ENCODE results near the gene CHRNB2.
A peak's percentile ranks its signal among the peaks of the same experiment; 100 is the strongest.

Gene CHRNB2

GRCh38 chr1:154582885-154583284, 15.3 kb downstream of the CHRNB2 start:
- Histone ChIP-seq H3K9ac (no peak overlapping the region), H3K4me3 (ENCODE audit: low read depth, low read length) (no peak overlapping the region), H3K36me3 (ENCODE audit: control insufficient read depth, insufficient read depth, low read length) (no peaks in the 10 kb centered on the region), H3K27me3 (ENCODE audit: control insufficient read depth, insufficient read depth, low read length) (no peaks in the 10 kb centered on the region), H3K4me1 (peaks cover 29% of the 10 kb centered on the region), H3K4me2 (ENCODE audit: low read length) (peak overlapping the region; percentile 10), H3K79me2 (no peaks in the 10 kb centered on the region), H3K27ac (peak overlapping the region; percentile 86), H2AFZ (no peak overlapping the region), H3K9me3 (ENCODE audit: control insufficient read depth, low read length) (no peaks in the 10 kb centered on the region)
- no peak for TF ChIP-seq CTCF (IDR thresholded peaks at IDR 0.05)

- Histone ChIP-seq H3K79me2 (no peaks in the 10 kb centered on the region), H3K9ac (no peak overlapping the region), H3K27ac (peak overlapping the region; percentile 86), H3K4me1 (peaks cover 29% of the 10 kb centered on the region), H3K27me3 (ENCODE audit: control insufficient read depth, insufficient read depth, low read length) (no peaks in the 10 kb centered on the region), H2AFZ (no peak overlapping the region), H3K4me3 (ENCODE audit: low read depth, low read length) (no peak overlapping the region), H3K9me3 (ENCODE audit: control insufficient read depth, low read length) (no peaks in the 10 kb centered on the region), H3K4me2 (ENCODE audit: low read length) (no peak overlapping the region), H3K36me3 (ENCODE audit: control insufficient read depth, insufficient read depth, low read length) (no peaks in the 10 kb centered on the region)
- no peak for TF ChIP-seq CTCF (IDR thresholded peaks at IDR 0.05)
Measured at GRCh38 chr1:154583773-154584172, 16.2 kb downstream of the CHRNB2 start.

- Histone ChIP-seq H3K4me3 (ENCODE audit: low read depth, low read length) (no peak overlapping the region), H3K4me1 (peaks cover 29% of the 10 kb centered on the region), H3K36me3 (ENCODE audit: control insufficient read depth, insufficient read depth, low read length) (no peaks in the 10 kb centered on the region), H3K9ac (no peak overlapping the region), H3K27ac (peak overlapping the region; percentile 86), H3K79me2 (no peaks in the 10 kb centered on the region), H3K4me2 (ENCODE audit: low read length) (no peak overlapping the region), H2AFZ (no peak overlapping the region), H3K9me3 (ENCODE audit: control insufficient read depth, low read length) (no peaks in the 10 kb centered on the region), H3K27me3 (ENCODE audit: control insufficient read depth, insufficient read depth, low read length) (no peaks in the 10 kb centered on the region)
- TF ChIP-seq CTCF (IDR thresholded peaks at IDR 0.05): peak; percentile 9
Measured at GRCh38 chr1:154584267-154584994, 16.9 kb downstream of the CHRNB2 start.

- Histone ChIP-seq H3K27me3 (ENCODE audit: control insufficient read depth, insufficient read depth, low read length) (no peaks in the 10 kb centered on the region), H3K36me3 (ENCODE audit: control insufficient read depth, insufficient read depth, low read length) (no peaks in the 10 kb centered on the region), H3K4me1 (peaks cover 29% of the 10 kb centered on the region), H3K79me2 (no peaks in the 10 kb centered on the region), H3K9ac (no peak overlapping the region), H3K27ac (no peak overlapping the region), H3K9me3 (ENCODE audit: control insufficient read depth, low read length) (no peaks in the 10 kb centered on the region), H3K4me2 (ENCODE audit: low read length) (no peak overlapping the region), H2AFZ (no peak overlapping the region), H3K4me3 (ENCODE audit: low read depth, low read length) (no peak overlapping the region)
- no peak for TF ChIP-seq CTCF (IDR thresholded peaks at IDR 0.05)
Measured at GRCh38 chr1:154586231-154586630, 18.7 kb downstream of the CHRNB2 start.

GRCh38 chr1:154586641-154587040, 19.1 kb downstream of the CHRNB2 start:
- no peak overlapping the region for H3K27ac ChIP-seq
- no peak overlapping the region for H3K9ac ChIP-seq
- no peaks in the 10 kb centered on the region for H3K27me3 ChIP-seq (ENCODE audit: control insufficient read depth, insufficient read depth, low read length)
- H3K9me3 ChIP-seq (ENCODE audit: control insufficient read depth, low read length): no peaks in the 10 kb centered on the region
- H3K4me3 ChIP-seq (ENCODE audit: low read depth, low read length): no peak overlapping the region
- no peak overlapping the region for H3K4me2 ChIP-seq (ENCODE audit: low read length)
- H3K4me1 ChIP-seq: peaks cover 28% of the 10 kb centered on the region
- TF ChIP-seq CTCF (IDR thresholded peaks at IDR 0.05): no peak
- no peaks in the 10 kb centered on the region for H3K79me2 ChIP-seq
- H2AFZ ChIP-seq: no peak overlapping the region
- H3K36me3 ChIP-seq (ENCODE audit: control insufficient read depth, insufficient read depth, low read length): no peaks in the 10 kb centered on the region

Data from parathyroid adenoma (tissue), 2 donors.